Astrocyte (in vitro differentiated cells and primary cell): Measurements from ENCODE around the gene GPR68.

Experiments used
- EZH2 ChIP-seq: IDR thresholded peaks from 2 replicates; pipeline ENCODE4 v1.6.1; 2012; ENCODE audit warnings: mild to moderate bottlenecking, low read length, inconsistent platforms; ENCODE audit not compliant: insufficient read depth
- TF ChIP-seq, protein P1 (sequence below): IDR thresholded peaks from 2 replicates; pipeline ENCODE4 v1.5.1; 2011; ENCODE audit warnings: low read depth, mild to moderate bottlenecking, inconsistent platforms, low read length, moderate library complexity; ENCODE audit not compliant: insufficient read depth

DNA sequence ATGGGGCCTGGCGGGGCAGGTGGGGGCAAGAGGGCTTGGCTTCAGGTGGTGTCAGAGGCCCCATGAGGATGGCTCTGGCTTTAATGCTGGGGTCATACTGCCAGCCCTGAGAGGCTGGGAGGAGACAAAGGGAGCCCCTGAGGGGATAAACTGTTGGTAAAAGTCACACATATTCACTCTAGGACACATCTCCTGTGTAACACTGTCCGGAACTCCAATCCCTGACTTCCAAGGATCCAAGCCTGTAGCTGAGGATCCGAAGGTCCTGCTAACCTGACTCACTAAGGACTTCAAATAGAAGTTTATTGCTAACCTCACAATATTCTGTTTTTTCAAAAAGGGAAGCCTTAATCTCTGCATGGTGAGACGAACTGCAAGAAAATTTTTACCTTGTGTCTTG, 39.2 kb upstream of the GPR68 start:
- TF ChIP-seq, protein P1, sequence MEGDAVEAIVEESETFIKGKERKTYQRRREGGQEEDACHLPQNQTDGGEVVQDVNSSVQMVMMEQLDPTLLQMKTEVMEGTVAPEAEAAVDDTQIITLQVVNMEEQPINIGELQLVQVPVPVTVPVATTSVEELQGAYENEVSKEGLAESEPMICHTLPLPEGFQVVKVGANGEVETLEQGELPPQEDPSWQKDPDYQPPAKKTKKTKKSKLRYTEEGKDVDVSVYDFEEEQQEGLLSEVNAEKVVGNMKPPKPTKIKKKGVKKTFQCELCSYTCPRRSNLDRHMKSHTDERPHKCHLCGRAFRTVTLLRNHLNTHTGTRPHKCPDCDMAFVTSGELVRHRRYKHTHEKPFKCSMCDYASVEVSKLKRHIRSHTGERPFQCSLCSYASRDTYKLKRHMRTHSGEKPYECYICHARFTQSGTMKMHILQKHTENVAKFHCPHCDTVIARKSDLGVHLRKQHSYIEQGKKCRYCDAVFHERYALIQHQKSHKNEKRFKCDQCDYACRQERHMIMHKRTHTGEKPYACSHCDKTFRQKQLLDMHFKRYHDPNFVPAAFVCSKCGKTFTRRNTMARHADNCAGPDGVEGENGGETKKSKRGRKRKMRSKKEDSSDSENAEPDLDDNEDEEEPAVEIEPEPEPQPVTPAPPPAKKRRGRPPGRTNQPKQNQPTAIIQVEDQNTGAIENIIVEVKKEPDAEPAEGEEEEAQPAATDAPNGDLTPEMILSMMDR, result no peak
- no peak for TF ChIP-seq EZH2
